ENCODE data around the gene MAD1L1.

The MAD1L1 gene

GRCh38 chr7:1794888-1795542 lies 437.7 kb downstream of the MAD1L1 start:
- DNase-seq, result peak; percentile 26

DNA sequence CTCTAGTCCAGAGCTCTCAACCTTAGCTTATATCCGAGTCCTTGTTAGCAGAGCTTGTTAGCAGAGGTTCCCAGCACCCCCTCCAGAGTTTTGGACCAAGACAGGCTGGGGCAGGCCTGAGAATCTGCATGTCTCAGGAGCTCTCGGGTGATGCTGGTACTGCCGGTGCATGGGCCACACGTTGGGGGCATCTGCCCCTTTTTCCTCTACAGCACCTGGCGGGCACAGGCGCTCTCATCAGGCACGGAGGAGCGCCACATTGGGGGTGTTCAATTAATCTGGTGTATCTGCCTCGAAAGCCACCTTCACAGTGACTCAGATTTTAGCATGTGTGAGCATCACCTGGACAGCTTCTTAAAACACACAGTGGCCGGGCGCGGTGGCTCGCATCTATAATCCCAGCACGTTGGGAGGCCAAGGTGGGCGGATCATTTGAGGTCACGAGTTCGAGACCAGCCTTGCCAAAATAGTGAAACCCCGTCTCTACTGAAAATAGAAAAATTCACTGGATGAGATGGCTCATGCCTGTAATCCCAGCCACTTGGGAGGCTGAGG lies 445.0 kb downstream of the MAD1L1 start:
- DNase-seq, result no peak

DNA sequence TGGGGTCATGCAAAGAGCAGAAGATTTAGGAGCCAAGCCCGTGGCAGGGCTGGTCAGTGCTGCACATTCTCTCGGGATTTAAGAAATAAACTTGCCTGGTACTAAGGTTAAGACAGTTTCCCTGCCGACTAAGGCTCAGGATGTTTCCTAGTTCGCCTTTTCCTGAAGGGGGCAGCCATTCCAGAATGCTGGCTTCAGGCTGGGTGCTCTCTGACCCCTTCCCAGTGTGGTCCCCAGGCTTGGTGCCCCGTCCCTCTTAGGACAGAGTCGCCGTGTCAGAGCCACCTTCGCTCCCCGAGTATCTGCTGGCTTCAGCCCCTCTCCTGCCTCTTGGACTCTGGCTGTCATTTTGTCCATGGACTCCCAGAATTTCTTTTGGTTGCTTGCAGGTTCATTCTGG lies 445.5 kb downstream of the MAD1L1 start:
- DNase-seq, result no peak

GRCh38 chr7:1785839-1786238 lies 446.9 kb downstream of the MAD1L1 start:
- DNase-seq, result no peak

GRCh38 chr7:1781369-1781768 lies 451.4 kb downstream of the MAD1L1 start:
- DNase-seq, result no peak

DNA sequence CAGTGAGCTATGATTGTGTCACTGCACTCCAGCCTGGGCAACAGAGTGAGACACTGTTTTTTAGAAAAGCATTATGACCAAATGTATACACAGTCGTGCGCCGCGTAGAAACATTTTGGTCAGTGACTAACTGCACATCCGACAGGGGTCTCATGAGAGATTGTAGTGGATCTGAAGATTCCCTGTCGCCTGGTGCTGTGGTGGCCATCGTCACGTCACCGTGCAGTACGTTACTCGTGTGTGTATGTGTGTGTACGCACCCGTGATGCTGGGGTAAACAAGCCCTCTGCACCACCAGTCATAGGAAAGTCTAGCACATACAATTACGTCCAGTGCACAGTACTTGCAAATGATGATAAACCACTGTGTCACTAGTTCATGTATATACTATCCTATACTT lies 453.3 kb downstream of the MAD1L1 start:
- DNase-seq, result no peak

DNA sequence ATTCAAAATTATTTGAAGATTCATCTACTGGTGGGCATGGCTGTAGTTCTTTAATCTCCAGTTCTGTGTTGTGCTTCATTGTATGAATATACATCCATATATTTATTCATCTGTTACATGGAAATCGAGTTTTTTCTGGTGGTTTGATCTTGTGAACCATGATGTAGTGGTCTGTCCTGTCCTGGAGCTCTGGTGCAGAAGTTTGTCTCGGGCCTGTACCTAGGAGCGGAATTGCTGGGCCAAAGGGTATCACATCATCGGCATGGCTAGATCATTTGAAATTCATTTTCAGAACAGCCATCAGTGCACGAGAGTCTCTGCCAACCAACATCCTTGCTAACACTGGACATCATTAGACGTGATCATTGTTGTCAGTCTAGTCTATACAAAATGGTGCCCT lies 455.6 kb downstream of the MAD1L1 start:
- no peak for DNase-seq

GRCh38 chr7:1775389-1775788 lies 457.4 kb downstream of the MAD1L1 start:
- DNase-seq, result no peak

DNA sequence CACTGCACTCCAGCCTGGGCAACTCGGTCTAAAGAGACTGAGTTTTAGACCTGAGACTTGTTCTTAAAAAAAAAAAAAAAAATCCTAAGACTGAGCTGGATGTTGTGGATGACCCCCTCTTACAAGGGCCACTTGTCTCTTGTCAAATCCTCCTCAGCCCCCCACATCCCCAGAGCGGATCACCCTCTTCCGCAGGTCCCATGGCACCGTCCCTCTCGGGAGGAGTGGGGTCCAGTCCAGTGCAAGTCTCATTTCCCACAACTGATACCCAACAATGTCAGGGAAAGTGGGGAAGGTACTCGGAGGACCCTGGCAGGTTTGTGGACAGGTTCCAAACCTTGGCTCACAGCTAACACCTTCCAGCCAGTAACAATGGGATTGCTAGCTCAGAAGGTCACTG lies 462.4 kb downstream of the MAD1L1 start:
- DNase-seq, result no peak

DNA sequence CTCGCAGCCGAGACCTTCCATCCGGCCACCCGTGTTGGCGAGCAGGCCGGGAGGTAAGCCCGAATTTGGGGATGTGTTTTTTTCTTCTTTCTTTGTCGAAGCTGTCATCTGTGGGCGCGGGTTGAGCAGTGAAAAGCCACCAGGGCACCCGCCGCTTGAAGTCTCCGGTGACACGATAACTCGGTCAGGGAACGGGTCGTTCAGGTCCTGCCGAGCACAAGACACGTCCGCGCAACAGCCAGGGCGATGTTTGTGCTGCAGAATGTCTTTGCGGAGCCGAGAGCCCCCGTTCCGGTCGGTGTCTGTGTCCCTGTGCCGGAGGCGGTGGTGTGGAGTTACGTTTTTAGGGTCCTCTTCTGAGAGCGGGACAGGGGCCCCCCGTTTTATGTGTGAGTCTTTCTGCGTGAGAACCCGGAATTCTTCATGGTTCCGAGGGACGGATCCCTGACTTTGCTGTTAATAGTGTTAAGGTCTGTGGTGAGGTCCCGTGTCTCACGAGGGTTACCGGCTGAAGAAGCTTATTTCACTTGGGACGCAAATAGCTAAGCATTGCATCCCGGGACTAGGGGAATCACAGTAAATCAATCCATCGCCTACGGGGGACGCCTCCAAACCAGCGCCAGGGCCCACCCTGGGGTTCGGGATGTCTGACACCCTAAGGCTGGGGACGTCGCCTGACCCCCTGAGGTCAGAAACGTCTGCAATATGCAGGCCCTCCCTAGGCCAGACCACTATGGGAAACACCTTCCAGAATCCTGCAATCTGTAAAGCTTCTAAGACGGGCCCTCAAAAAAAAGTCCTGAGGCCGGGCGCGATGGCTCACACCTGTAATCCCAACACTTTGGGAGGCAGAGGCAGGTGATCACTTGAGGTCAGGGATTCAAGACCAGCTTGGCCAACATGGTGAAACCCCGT lies 463.2 kb downstream of the MAD1L1 start:
- DNase-seq, result no peak

DNA sequence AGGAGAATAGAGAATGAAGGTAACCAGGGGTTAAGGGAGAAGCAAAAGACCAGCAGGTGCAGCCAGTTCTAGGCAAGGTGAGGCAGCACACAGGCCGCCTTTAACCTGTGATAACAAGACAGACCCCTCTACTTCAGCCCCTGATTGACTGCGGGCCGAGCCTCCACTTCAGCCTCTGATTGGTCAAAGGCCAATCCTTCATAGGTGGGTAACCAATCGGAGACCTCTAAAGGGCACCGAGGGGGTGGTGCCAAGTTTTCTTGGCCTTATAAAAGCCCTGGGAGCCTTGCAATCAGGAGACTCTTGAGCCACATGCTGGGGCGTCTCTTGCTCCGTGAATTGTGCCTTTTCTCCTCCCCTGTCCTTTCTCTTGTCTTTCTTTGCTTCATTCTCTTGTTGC lies 463.9 kb downstream of the MAD1L1 start:
- DNase-seq, result no peak

GRCh38 chr7:1767524-1767923 lies 465.2 kb downstream of the MAD1L1 start:
- peak; percentile 17 for DNase-seq

Measured in fibroblast of skin of right biceps (primary cell).